ENCODE data around the gene LEP.

GRCh38 chr7:128274884-128275603 lies 34.0 kb downstream of the LEP start:
- no peak for TF ChIP-seq CTCF (IDR thresholded peaks at IDR 0.05)
- TF ChIP-seq ZFX (IDR thresholded peaks at IDR 0.05; ENCODE audit: borderline replicate concordance), result no peak
